HG03064 (cell line): Measurements from ENCODE around the gene UXS1.
"Not testable (repeated sequence)": the region's sequence is repeated elsewhere in the genome, so short reads cannot be mapped to it uniquely, and the experiment has no call there.

Experiments used
- ATAC-seq: cut with Tn5 transposase; IDR thresholded peaks from one replicate; pipeline ENCODE4 v1.9.1; 2021; ENCODE audit warnings: low read depth; ENCODE audit not compliant: unreplicated experiment

Gene UXS1

GRCh38 chr2:106137731-106138521 is 56.2 kb downstream of the UXS1 start:
- no peak for ATAC-seq

DNA sequence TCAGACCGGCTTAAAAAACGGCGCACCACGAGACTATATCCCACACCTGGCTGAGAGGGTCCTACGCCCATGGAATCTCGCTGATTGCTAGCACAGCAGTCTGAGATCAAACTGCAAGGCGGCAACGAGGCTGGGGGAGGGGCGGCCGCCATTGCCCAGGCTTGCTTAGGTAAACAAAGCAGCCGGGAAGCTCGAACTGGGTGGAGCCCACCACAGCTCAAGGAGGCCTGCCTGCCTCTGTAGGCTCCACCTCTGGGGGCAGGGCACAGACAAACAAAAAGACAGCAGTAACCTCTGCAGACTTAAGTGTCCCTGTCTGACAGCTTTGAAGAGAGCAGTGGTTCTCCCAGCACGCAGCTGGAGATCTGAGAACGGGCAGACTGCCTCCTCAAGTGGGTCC is 62.9 kb downstream of the UXS1 start:
- not testable (repeated sequence) for ATAC-seq

DNA sequence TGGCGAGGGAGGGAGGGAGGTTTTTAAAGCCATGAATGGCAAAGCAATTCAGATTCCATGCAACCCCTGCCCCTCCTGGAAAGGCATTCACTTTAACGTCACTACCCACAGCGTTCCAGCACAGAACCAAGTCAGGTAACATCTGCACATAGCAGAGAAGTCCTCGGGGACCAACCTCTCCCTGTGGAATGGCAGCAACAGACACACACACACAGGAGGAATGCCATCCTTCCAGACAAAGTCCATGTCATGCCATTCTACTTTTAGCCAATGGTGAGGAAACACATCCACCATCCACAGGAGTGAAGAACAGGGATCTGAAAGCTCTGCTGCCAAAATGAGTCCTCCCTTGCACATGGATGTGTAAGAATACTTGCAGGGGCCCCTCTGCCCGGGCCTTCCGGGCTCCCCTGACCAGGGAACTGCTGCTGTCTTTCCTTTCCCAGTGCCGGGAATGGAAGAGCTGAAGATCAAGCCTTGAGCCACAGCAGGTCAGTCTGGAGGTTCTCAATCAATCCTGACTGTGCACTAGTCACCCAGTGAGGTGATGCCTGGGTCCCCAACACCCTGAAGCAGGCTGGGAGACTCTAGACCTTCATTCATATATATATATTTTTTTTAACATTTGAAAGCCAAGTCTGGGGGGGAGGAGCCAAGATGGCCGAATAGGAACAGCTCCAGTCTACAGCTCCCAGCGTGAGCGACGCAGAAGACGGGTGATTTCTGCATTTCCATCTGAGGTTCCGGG is 63.7 kb downstream of the UXS1 start:
- ATAC-seq: no peak

- no peak for ATAC-seq
Observed at GRCh38 chr2:106129592-106129991, 64.5 kb downstream of the UXS1 start.

DNA sequence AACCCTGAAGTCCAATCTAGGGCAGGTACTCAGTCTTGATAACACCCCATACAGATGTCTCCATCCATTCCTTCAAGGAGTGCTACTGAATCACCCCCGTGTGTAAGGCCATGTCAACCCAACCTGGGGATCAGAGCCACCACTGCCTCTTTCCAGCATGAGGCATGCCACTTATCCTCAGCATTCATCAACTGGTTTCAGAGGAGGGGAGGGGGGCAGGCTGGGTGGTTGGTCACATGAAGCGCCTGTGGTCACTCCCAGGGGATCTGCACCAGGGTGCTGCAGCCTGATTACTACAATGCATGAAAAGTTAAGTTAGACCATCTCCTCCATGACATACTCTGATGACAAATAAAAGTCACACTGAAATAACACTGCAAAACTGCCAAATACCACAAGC is 65.0 kb downstream of the UXS1 start:
- ATAC-seq: no peak

GRCh38 chr2:106127776-106128268 is 66.3 kb downstream of the UXS1 start:
- ATAC-seq: no peak

DNA sequence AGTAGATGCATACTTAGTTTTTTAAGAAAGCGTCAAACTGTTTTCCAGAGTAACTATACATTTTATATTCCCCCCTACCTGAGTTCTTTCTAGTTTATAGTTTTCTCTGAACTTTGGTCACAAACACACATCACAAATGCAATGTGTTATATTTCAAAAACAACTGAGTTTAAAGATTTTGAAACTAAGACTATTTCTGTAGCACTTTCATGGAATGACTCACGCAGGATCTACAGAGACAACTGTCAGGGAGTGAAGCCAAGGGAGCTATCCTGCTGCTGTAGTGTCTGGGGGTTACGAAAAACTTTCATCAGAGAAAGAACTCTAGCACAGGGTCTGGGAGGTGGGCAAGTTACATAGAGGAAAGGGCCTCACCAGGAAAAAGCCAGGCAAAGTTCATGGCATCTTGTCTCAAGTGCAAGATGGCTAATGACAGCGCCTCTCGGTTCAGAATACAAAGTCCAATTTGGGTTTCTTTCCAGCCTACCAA is 66.8 kb downstream of the UXS1 start:
- no peak for ATAC-seq

GRCh38 chr2:106126705-106127281 is 67.3 kb downstream of the UXS1 start:
- ATAC-seq: no peak

GRCh38 chr2:106126295-106126694 is 67.8 kb downstream of the UXS1 start:
- no peak for ATAC-seq

DNA sequence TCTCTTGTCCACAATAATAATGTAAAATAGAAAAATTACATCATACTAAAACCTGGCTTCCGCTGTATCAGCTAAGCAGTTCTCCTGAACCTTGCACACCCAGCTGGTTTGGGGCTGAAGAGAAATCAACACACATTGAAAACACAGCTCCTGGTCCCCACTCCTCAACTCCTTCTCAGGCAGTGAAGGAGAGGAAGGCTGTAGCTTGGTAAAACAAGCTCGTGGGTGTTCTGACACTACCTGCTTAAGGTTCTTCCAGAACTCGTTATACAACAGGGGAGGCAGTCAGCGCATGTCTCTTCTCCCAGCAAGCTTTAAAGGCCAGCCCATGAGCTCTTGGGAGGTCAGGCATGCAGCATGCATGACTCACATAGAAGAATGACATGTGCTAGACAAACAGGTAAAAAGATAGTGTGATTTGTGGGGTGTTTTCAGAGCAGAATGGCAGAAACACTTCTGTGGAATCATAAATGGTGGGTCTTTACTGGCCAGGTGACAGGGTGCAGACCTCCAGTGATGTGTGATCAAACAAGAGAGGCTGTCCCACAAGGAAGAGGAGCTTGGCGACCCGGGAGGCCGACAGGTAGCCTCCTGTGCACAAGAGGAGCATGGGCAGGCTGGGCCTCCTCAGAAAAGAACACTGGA is 69.1 kb downstream of the UXS1 start:
- ATAC-seq: no peak

- ATAC-seq: no peak
Observed at GRCh38 chr2:106124106-106124756, 69.9 kb downstream of the UXS1 start.

- no peak for ATAC-seq
Observed at GRCh38 chr2:106122157-106122556, 71.9 kb downstream of the UXS1 start.

DNA sequence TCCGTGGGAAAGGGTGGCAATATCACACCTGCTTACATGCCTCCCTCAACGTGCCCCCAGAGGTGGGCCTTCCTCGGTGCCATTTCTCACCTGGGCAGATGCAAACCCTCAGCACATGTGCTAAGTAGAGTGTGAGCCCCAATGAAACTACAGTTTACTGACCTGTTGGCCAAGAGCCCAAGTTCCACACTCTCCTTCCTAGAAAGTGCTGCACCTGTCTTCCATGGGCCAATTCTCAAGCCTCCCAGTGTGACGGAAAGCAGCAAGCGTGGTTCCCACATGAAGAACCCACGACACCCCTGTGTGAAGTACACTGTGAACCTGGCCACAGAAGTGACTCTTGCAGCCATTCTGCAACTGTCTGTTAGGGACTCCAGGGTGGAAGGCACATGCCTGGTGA is 73.7 kb downstream of the UXS1 start:
- no peak for ATAC-seq

GRCh38 chr2:106119074-106119473 is 75.0 kb downstream of the UXS1 start:
- no peak for ATAC-seq

- ATAC-seq: no peak
Observed at GRCh38 chr2:106117882-106118684, 76.0 kb downstream of the UXS1 start.

DNA sequence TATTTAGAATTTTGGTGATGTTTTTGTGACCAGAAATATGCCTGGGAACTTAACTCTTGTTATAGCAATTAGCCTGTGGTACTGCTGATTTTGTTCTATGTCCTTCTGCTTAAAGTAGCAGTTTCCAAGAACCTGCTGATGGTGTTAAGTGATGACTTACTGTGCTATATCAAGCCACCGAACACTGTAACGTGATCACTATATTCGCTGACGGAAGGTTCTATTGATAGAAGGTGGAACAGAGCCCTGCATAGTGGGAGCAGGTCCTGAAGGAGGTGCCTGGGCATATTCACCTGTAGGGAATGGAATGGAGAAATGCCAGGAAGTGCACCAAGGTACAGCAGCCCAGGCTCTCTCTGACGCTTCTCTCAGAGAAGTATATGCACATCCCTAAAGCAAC is 76.8 kb downstream of the UXS1 start:
- ATAC-seq: no peak

GRCh38 chr2:106116248-106116647 is 77.9 kb downstream of the UXS1 start:
- no peak for ATAC-seq

DNA sequence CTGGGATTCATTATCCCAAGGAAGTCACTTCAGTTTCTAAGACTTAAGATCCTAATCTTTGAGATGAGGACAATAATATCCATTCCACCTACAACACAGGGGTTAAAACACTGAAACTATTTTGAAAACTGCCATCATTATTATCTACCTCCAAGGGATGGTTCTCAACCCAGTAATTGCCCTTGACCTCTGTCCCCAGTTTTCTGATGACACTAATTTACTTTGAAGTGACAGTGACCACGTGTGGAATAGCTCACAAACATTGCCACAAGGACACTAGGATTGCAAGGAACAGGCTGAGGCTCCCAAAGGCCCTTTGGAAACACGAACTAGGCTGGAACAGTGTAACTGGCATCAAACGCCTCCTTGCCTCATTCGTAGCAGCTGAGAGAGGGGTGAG is 78.4 kb downstream of the UXS1 start:
- no peak for ATAC-seq

GRCh38 chr2:106115250-106115649 is 78.9 kb downstream of the UXS1 start:
- ATAC-seq: no peak

GRCh38 chr2:106114166-106114565 is 79.9 kb downstream of the UXS1 start:
- no peak for ATAC-seq
